ENCODE results near the gene CWC22. TPM values are rescaled to one million over a fixed set of nuclear protein-coding genes. Genes with fewer than 3 reads are reported as not detected.
A peak's percentile ranks its signal among the peaks of the same experiment; 100 is the strongest.

The CWC22 gene
- total and polyA plus RNA-seq, 2 of the 13 experiments (the other 11 are each of a cell fraction or from before 2014, with no cell fraction given): 5.7 to 29.2 TPM

- TF ChIP-seq THAP11 (CRISPR knock-in tag; IDR thresholded peaks at IDR 0.05): peak; percentile 99
- TF ChIP-seq, protein P1, sequence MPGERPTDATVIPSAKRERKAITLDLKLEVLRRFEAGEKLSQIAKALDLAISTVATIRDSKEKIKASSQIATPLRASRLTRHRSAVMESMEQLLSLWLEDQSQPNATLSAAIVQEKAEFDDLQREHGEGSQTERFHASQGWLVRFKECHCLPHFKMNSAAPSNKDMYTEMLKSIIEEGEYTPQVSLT (CRISPR knock-in tag; IDR thresholded peaks at IDR 0.05; ENCODE audit: borderline replicate concordance, low read depth): no peak
- 0 out of 2 replicates have a peak, but pooled peaks have one; percentile 34 for TF ChIP-seq ZNF512B (CRISPR knock-in tag; IDR thresholded peaks at IDR 0.05; ENCODE audit: borderline replicate concordance)
- TF ChIP-seq ATF7 (IDR thresholded peaks at IDR 0.05): 0 out of 2 replicates have a peak, but pooled peaks have one; percentile 9
- no peak for TF ChIP-seq ATF7 (CRISPR knock-in tag; IDR thresholded peaks at IDR 0.05)
- TF ChIP-seq SYNCRIP (IDR thresholded peaks at IDR 0.05; ENCODE audit: insufficient read depth, low read depth, low read length): no peak
- TF ChIP-seq SUZ12 (IDR thresholded peaks at IDR 0.05; ENCODE audit: low read depth, low read length): peak; percentile 90
- no peak for TF ChIP-seq SP4 (CRISPR knock-in tag; IDR thresholded peaks at IDR 0.05)
- TF ChIP-seq POLR2AphosphoS5 (IDR thresholded peaks at IDR 0.05; ENCODE audit: low read depth, low read length): peak; percentile 81
- TF ChIP-seq ZBTB10 (CRISPR knock-in tag; IDR thresholded peaks at IDR 0.05; ENCODE audit: borderline replicate concordance): no peak
- peak; percentile 62 for TF ChIP-seq ZFP1 (CRISPR knock-in tag; IDR thresholded peaks at IDR 0.05)
- TF ChIP-seq ZNF704 (CRISPR knock-in tag; IDR thresholded peaks at IDR 0.05; ENCODE audit: borderline replicate concordance): peak; percentile 81; the same call in 1 of the 2 replicates
- peak; percentile 73; the same call in 1 of the 2 replicates for TF ChIP-seq ZC3H4 (CRISPR knock-in tag; IDR thresholded peaks at IDR 0.05; ENCODE audit: borderline replicate concordance)
- 0 out of 2 replicates have a peak, but pooled peaks have one; percentile 47 for TF ChIP-seq BRCA1 (CRISPR knock-in tag; IDR thresholded peaks at IDR 0.05)
- TF ChIP-seq AGO2 (optimal IDR thresholded peaks at IDR 0.05; ENCODE audit: low read depth, low read length): peak; percentile 77
- TF ChIP-seq ZNF34 (CRISPR knock-in tag; IDR thresholded peaks at IDR 0.05; ENCODE audit: borderline replicate concordance): 0 out of 2 replicates have a peak, but pooled peaks have one; percentile 74
- no peak for TF ChIP-seq IRX3 (CRISPR knock-in tag; IDR thresholded peaks at IDR 0.05; ENCODE audit: borderline replicate concordance, low read depth)
- TF ChIP-seq ZNF782 (CRISPR knock-in tag; IDR thresholded peaks at IDR 0.05; ENCODE audit: borderline replicate concordance): peak; percentile 53; the same call in 1 of the 2 replicates
- TF ChIP-seq, protein P2, sequence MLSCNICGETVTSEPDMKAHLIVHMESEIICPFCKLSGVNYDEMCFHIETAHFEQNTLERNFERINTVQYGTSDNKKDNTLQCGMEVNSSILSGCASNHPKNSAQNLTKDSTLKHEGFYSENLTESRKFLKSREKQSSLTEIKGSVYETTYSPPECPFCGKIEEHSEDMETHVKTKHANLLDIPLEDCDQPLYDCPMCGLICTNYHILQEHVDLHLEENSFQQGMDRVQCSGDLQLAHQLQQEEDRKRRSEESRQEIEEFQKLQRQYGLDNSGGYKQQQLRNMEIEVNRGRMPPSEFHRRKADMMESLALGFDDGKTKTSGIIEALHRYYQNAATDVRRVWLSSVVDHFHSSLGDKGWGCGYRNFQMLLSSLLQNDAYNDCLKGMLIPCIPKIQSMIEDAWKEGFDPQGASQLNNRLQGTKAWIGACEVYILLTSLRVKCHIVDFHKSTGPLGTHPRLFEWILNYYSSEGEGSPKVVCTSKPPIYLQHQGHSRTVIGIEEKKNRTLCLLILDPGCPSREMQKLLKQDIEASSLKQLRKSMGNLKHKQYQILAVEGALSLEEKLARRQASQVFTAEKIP (CRISPR knock-in tag; IDR thresholded peaks at IDR 0.05; ENCODE audit: borderline replicate concordance): no peak
- peak; percentile 92 for TF ChIP-seq ZNF619 (CRISPR knock-in tag; IDR thresholded peaks at IDR 0.05)
These were observed at the start of gene CWC22 (continued) for GRCh38 chr2:180006781-180007579.
